HG03520 (cell line): ENCODE measurements around the gene PPP1R2C.

ENCODE experiments used
- ATAC-seq: cut with Tn5 transposase; IDR thresholded peaks from one replicate; pipeline ENCODE4 v1.9.1; 2021; ENCODE audit warnings: mild to moderate bottlenecking, moderate library complexity; ENCODE audit not compliant: unreplicated experiment

PPP1R2C gene

DNA sequence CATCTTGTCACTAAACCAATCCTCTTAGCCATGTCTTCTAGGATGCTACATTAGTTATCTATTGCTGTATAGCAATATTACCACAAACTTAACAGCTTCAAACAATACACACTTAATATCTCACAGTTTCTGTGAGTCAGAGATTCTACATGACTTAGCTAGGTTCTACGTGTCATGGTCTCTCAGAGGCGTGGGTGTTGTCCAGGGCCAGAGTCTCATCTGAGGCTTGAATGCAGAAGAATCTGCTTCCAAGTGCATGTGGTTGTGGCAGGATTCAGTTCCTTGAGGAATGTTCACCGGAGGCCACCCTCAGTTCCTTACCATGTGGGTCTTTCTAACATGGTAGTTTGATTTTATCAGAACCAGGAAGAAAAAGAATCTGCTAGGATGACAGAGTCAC lies 26.4 kb downstream of the PPP1R2C start:
- no peak for ATAC-seq

DNA sequence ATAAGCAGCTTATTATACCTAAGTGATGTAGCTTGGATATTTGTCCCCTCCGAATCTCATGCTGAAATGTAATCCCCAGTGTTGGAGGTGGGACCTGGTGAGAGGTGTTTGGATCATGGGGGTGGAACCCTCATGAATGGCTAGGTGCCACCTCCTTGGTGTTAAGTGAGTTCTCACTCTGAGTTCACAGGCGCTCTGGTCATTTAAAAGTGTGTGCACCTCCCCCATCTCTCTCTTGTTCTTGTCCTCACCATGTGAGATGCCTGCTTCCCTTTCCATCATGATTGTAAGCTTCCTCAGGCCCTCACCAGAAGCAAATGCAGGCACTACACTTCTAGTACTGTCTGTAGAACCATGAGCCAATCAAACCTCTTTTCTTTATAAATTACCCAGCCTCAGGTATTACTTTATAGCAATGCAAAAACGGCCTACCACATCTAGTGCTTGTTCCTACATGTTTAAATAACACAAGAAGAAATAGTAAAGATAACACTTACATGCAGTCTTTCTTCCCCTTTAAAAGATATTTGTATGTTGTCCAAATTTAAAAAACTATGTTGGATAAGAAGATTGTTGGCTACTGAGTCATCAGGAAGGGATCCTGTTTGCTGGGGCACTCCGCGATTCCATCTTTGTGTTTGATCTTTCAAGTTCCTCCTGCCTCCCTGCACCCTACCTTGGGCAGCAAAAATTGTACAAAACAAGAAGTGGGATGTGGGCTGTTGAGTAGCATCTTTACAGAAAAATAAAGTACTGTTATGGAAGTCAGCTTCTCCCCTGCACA lies 29.7 kb downstream of the PPP1R2C start:
- no peak for ATAC-seq

DNA sequence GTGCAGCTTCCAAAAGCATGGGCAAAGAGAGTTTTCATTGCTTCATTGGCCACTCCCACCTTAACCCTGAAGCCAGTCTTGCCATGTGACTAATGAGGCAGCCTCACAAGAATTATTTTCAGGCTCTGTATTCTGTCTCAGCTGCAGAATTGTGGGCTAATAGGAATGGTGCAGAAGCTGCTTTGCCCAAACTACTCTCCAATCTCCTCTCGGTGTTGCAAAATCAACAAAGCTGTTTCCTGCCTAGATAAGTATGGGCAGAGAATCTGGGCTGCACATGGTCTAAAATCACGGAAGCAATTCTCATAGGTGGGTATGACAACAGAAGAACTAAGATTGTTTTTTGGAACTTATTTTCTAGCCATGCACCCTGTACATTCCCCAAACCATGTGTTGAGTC lies 31.4 kb downstream of the PPP1R2C start:
- ATAC-seq: no peak

- no peak for ATAC-seq
Observed at GRCh38 chrX:42740456-42740855, 37.5 kb downstream of the PPP1R2C start.

DNA sequence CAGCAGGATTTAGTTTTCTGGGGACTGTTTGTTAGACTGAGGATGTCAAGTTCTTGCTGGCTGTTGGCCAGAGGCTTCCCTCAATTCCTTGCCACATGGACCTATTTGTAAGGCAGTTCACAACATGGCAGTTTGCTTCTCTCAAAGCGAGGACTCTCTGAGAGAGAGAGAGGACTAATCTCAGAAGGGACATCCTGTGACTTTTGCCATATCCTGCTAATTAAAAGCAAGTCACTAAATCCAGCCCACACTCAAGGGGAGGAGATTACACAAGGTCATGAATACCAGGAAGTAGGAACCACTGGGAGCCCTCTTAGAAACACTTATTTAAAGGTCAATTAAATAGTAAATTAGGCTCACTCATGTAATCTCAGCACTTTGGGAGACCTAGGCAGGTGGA lies 38.2 kb downstream of the PPP1R2C start:
- ATAC-seq: no peak

- ATAC-seq: no peak
Observed at GRCh38 chrX:42739258-42739657, 38.7 kb downstream of the PPP1R2C start.

DNA sequence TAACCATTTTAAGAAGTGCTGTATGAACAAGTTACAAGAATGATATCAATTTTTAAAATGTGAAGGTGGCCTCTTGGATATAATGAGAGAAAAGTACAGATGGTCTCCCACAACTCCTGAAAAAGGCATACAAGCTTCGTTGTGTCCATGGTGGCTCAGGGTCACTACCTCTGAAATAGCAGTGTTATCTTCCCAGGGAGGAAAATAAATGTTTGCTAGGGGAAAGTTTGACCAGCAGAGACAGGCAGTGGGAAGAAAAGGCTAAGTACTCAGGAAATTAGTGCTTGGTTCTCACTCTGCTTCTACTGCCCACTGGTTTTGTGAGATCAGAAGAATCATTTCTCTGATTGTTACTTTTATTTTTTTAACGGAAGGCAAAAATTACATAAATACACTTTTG lies 39.4 kb downstream of the PPP1R2C start:
- no peak for ATAC-seq

DNA sequence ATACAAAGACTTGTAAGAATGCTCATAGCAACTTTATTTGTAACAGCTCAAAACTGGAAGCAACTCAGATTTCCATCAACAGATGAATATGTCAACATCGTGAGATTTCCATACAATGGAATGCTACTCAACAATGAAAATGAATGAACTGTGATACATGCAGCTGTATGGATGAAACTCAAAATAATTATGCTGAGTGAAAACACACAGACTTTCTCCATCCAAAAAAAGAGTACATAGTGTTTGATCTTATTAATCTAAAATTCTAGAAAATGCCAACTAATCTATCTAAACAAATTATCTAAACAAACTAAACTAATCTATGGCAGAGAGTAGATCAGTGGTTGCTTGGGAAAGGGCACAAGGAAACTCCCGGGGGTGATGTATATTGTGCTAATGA lies 42.7 kb downstream of the PPP1R2C start:
- no peak for ATAC-seq

- no peak for ATAC-seq
Observed at GRCh38 chrX:42732506-42732905, 45.5 kb downstream of the PPP1R2C start.
